Keratinocyte (primary cell): ENCODE results near the gene TPSAB1. TPM values are rescaled to one million over a fixed set of nuclear protein-coding genes. Genes with fewer than 3 reads are reported as not detected.

ENCODE experiments used
- DNase-seq: peaks from one replicate; pipeline ENCODE4 v3.0.0-alpha.2; 2011; ENCODE audit warnings: low read depth, missing footprints, low spot score
- FAIRE-seq: peaks from 2 replicates; lab custom pipeline; 2011; peaks lifted over from hg19 to GRCh38; lab: Jason Lieb, UNC
- H2AFZ ChIP-seq: 2 replicates; pipeline ENCODE4 v1.6.0; 2012; ENCODE audit warnings: low read length, control low read depth, inconsistent platforms; ENCODE audit not compliant: control insufficient read depth
- H3K27ac ChIP-seq: 2 replicates; pipeline ENCODE4 v1.5.1; 2011; ENCODE audit warnings: low read length; ENCODE audit not compliant: control insufficient read depth, insufficient read depth
- H3K27me3 ChIP-seq: 3 replicates; pipeline ENCODE4 v1.6.0; 2011; ENCODE audit warnings: low read length; ENCODE audit not compliant: control insufficient read depth, insufficient read depth; ENCODE audit errors: extremely low read depth
- H3K36me3 ChIP-seq, 2 experiments: 2 replicates in 1 of 2; 3 replicates in 1 of 2; pipeline ENCODE4 v1.5.1; 2011; ENCODE audit warnings: low read length in 2 of 2, mild to moderate bottlenecking in 1 of 2; ENCODE audit not compliant: control insufficient read depth in 2 of 2, insufficient read depth in 2 of 2; ENCODE audit errors: extremely low read depth in 1 of 2
- H3K4me1 ChIP-seq: 3 replicates; pipeline ENCODE4 v1.5.1; 2011; ENCODE audit warnings: low read length; ENCODE audit not compliant: control insufficient read depth, insufficient read depth; ENCODE audit errors: extremely low read depth
- H3K4me2 ChIP-seq: 3 replicates; pipeline ENCODE4 v1.6.0; 2011; ENCODE audit warnings: low read depth, low read length; ENCODE audit not compliant: control insufficient read depth, insufficient read depth; ENCODE audit errors: extremely low read depth
- H3K4me3 ChIP-seq, 3 experiments: fragments of 200-600 bp in 1 of 3; sonication (generic) in 1 of 3; 2 replicates in 2 of 3; 3 replicates in 1 of 3; pipeline ENCODE4 v1.5.1; 2011 to 2016; ENCODE audit warnings: low read length in 3 of 3, mild to moderate bottlenecking in 3 of 3, control low read depth in 2 of 3, inconsistent platforms in 1 of 3, low read depth in 1 of 3, mixed read lengths in 1 of 3, mixed run types in 1 of 3, moderate library complexity in 1 of 3; ENCODE audit not compliant: control insufficient read depth in 2 of 3, insufficient read depth in 2 of 3; ENCODE audit errors: extremely low read depth in 1 of 3
- H3K79me2 ChIP-seq: 2 replicates; pipeline ENCODE4 v1.6.0; 2012; ENCODE audit warnings: low read length; ENCODE audit not compliant: control insufficient read depth, insufficient read depth
- H3K9ac ChIP-seq: 3 replicates; pipeline ENCODE4 v1.6.0; 2011; ENCODE audit warnings: low read length; ENCODE audit not compliant: control insufficient read depth, insufficient read depth; ENCODE audit errors: extremely low read depth
- H3K9me1 ChIP-seq: 3 replicates; pipeline ENCODE4 v1.6.0; 2011; ENCODE audit warnings: low read length; ENCODE audit not compliant: control insufficient read depth, insufficient read depth; ENCODE audit errors: extremely low read depth
- H3K9me3 ChIP-seq: 2 replicates; pipeline ENCODE4 v1.5.1; 2012; ENCODE audit warnings: low read depth, low read length; ENCODE audit not compliant: control insufficient read depth
- H4K20me1 ChIP-seq: 3 replicates; pipeline ENCODE4 v1.6.0; 2011; ENCODE audit warnings: low read length; ENCODE audit not compliant: control insufficient read depth, insufficient read depth; ENCODE audit errors: extremely low read depth
- CTCF ChIP-seq, 3 experiments: IDR thresholded peaks in 1 of 3; conservative IDR thresholded peaks in 1 of 3; optimal IDR thresholded peaks in 1 of 3; 2 replicates in 2 of 3; 3 replicates in 1 of 3; pipeline versions ENCODE3 to v1.5.1; 2011; ENCODE audit warnings: low read length in 3 of 3, mild to moderate bottlenecking in 3 of 3, moderate library complexity in 2 of 3, control low read depth in 1 of 3, inconsistent platforms in 1 of 3; ENCODE audit not compliant: insufficient read depth in 2 of 3; ENCODE audit errors: extremely low read depth in 1 of 3
- EZH2 ChIP-seq: IDR thresholded peaks from one replicate; pipeline ENCODE4 v1.6.1; 2012; ENCODE audit warnings: inconsistent platforms, mild to moderate bottlenecking, low read length, moderate library complexity
- dilution Hi-C: fragments of 300-500 bp; cut with MboI; formaldehyde crosslinking; loops from one replicate; pipeline ENCODE4 v1.7.0; 2020; ENCODE audit warnings: low sequenced_read_pairs; ENCODE audit not compliant: extremely low pct_ligation_motif_present
- polyA plus RNA-seq, 5 experiments: library from polyadenylated mRNA; depleted of rRNA in 3 of 5; stranded (reverse) in 3 of 5; stranded (forward) in 1 of 5; unstranded in 1 of 5; fragments of >200 nt; gene quantifications; 1 replicate in 1 of 5; 2 replicates in 3 of 5; 3 replicates in 1 of 5; pipeline versions ENCODE4 v1.2.1 to v1.2.3, GENCODE V29; 2011 to 2012; ENCODE audit warnings: missing spikeins in 2 of 5, low read depth in 1 of 5, low replicate concordance in 1 of 5

Gene TPSAB1
- polyA plus RNA-seq, 1 donor (not counting 4 experiments of a cell fraction or from before 2014, with no cell fraction given) = not detected

- TF ChIP-seq EZH2 = no peak
- no peak for TF ChIP-seq CTCF (optimal IDR thresholded peaks at IDR 0.05 in 1 of 3, IDR thresholded peaks at IDR 0.05 in 1 of 3, conservative IDR thresholded peaks at IDR 0.05 in 1 of 3; ENCODE audit: extremely low read depth in 1 of 3, insufficient read depth in 2 of 3, low read length in 3 of 3)
Observed at GRCh38 chr16:1258225-1258600, 17.7 kb downstream of the TPSAB1 start.

GRCh38 chr16:1258906-1259759 is 18.6 kb downstream of the TPSAB1 start:
- Histone ChIP-seq H3K9ac (no peak overlapping the region), H3K9me1 (no peaks in the 10 kb centered on the region), H3K79me2 (no peaks in the 10 kb centered on the region), H4K20me1 (no peaks in the 10 kb centered on the region), H3K4me1 (no peaks in the 10 kb centered on the region), H3K36me3 (no peaks in the 10 kb centered on the region), H3K4me3 (no peak overlapping the region), H3K27ac (no peak overlapping the region), H3K9me3 (no peaks in the 10 kb centered on the region), H3K4me2 (no peak overlapping the region), H2AFZ (no peak overlapping the region), H3K27me3 (peaks cover 47% of the 10 kb centered on the region)
- TF ChIP-seq CTCF (optimal IDR thresholded peaks at IDR 0.05 in 1 of 3, IDR thresholded peaks at IDR 0.05 in 1 of 3, conservative IDR thresholded peaks at IDR 0.05 in 1 of 3; ENCODE audit: extremely low read depth in 1 of 3, insufficient read depth in 2 of 3, low read length in 3 of 3) (no peak), EZH2 (peak; percentile 80)
- DNase-seq (no peak), FAIRE-seq (no peak)
- dilution Hi-C loops = no loop called here

More at GRCh38 chr16:1258225-1258600, 17.7 kb downstream of the TPSAB1 start:
- FAIRE-seq (no peak), DNase-seq (no peak)
- Histone ChIP-seq H3K9ac (no peak overlapping the region), H3K4me2 (no peak overlapping the region), H2AFZ (no peak overlapping the region), H3K79me2 (no peaks in the 10 kb centered on the region), H3K27ac (no peak overlapping the region), H3K9me3 (no peaks in the 10 kb centered on the region), H3K36me3 (no peaks in the 10 kb centered on the region), H3K4me3 (no peak overlapping the region), H3K9me1 (no peaks in the 10 kb centered on the region), H3K4me1 (no peaks in the 10 kb centered on the region), H3K27me3 (peaks cover 44% of the 10 kb centered on the region), H4K20me1 (no peaks in the 10 kb centered on the region)
- dilution Hi-C loops = no loop called here
